HG02938 (cell line): Measurements from ENCODE around the gene MAPK8.

Source experiments
- ATAC-seq: cut with Tn5 transposase; IDR thresholded peaks from one replicate; pipeline ENCODE4 v1.9.1; 2021; ENCODE audit warnings: mild to moderate bottlenecking, moderate library complexity; ENCODE audit not compliant: unreplicated experiment

Gene MAPK8

GRCh38 chr10:48472501-48473069 is 166.1 kb downstream of the MAPK8 start:
- no peak for ATAC-seq

- no peak for ATAC-seq
These were observed 167.2 kb downstream of the MAPK8 start for GRCh38 chr10:48473704-48474103.

GRCh38 chr10:48474765-48475365 is 168.4 kb downstream of the MAPK8 start:
- no peak for ATAC-seq

- no peak for ATAC-seq
These were observed 169.4 kb downstream of the MAPK8 start for GRCh38 chr10:48475943-48476278.

- ATAC-seq, result no peak
These were observed 170.0 kb downstream of the MAPK8 start for GRCh38 chr10:48476279-48476982.

DNA sequence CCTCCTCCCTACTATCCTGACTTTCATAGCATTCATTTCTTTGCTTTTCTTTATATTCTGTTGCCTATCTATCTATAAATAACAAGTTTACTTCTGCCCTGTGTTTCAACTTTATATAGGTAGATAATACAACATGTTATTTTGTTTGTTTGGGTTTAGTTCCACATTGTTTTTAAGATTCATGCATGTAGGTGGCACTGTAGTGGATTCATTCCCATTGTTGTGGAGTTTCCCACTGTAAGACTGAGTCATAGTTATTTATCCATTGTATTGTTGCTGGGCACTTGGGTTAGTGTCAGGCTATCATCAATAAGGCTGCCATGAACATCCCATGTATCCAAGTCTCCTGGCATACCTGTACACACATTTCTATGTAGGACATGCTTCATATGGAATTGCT is 170.7 kb downstream of the MAPK8 start:
- ATAC-seq, result no peak

GRCh38 chr10:48477616-48478015 is 171.1 kb downstream of the MAPK8 start:
- no peak for ATAC-seq

GRCh38 chr10:48478469-48478868 is 172.0 kb downstream of the MAPK8 start:
- no peak for ATAC-seq

GRCh38 chr10:48478980-48479811 is 172.7 kb downstream of the MAPK8 start:
- no peak for ATAC-seq

DNA sequence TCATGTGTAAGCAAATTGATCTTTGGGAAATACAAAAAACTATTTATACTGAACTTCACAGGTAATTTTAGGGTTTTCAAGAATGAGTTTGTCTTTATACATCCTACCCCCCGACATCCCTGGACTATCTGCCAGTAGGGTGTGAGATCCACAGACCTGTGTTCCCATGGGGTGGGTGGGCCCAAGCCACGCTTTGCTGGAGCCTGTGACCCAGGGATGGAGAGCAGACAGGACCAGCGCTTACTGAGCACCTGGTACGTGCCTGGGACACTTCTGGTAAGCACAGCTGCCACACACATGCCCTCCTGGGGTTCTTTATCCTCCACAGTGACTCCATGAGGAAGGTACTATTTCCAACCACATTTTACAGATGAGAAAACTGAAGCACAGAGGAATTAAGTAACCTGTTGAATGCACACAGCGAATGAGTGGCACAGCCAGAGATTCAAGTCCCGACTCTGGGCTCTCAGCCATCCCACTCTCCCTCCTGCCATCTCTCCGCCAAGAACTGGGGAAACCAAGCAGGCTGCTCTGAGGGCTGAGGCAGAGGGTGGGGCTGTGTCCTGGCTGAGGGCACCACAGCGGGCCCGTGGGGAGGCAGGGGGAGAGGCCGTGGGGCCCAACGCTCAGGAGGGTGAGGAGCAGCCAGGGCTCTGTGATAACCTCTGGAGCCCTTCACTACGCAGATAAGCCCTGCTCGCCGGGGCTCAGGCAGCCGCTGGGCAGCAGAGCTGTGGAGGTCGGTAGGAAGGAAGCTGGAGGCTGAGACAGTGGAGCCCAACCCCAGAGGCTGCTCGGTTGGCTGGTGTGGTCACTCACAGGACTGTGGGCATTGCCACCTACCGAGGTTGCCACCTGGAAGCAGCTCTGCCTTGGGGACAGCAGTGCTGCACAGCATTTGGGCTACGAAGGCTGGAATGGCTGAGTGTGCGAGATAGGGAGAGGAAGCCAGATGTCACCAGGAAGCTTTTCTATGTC is 174.2 kb downstream of the MAPK8 start:
- no peak for ATAC-seq

- no peak for ATAC-seq
These were observed 174.9 kb downstream of the MAPK8 start for GRCh38 chr10:48481385-48481784.

- ATAC-seq, result no peak
These were observed 175.7 kb downstream of the MAPK8 start for GRCh38 chr10:48482207-48482606.

DNA sequence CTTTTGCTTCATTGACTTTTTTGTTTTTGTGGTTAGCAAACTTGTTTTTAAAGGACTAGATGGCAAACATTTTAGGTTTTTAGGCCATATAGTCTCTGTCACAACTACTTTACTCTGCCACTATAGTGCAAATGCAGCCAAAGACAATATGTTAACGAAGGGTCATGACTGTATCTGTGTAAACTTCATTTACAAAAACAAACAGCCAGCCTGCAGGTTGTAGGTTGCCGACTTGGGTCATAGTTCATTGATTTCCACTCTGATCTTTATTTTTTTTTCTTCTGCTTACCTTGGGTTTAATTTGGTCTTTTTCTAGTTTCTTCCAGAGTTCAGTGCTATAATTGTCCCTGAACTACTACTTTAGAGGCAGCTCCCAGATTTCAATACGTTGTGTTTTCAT is 178.4 kb downstream of the MAPK8 start:
- no peak for ATAC-seq

DNA sequence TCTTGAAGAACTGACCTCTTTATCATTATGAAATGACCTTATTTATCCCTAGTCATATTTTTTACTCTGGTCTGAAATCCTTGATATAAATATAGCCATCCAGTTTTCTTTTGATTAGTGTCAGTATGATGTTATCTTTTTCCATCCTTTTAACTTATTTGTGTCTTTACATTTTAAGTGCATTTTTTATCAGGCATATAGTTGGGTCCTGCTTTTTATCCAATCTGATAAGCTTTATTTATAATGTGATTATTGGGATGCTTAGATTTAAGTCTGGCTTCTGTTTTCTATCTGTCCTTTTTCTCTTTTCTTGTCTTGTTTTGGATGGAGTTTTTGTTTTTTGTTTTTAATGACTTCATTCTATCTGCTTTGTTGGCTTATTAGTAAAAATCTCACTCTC is 179.2 kb downstream of the MAPK8 start:
- no peak for ATAC-seq

- ATAC-seq, result no peak
These were observed 180.8 kb downstream of the MAPK8 start for GRCh38 chr10:48487244-48487643.
